ENCODE data around the gene ADCY7.

ADCY7 gene

GRCh38 chr16:50294955-50295354 lies 28.6 kb downstream of the ADCY7 start:
- TF ChIP-seq, protein P1, sequence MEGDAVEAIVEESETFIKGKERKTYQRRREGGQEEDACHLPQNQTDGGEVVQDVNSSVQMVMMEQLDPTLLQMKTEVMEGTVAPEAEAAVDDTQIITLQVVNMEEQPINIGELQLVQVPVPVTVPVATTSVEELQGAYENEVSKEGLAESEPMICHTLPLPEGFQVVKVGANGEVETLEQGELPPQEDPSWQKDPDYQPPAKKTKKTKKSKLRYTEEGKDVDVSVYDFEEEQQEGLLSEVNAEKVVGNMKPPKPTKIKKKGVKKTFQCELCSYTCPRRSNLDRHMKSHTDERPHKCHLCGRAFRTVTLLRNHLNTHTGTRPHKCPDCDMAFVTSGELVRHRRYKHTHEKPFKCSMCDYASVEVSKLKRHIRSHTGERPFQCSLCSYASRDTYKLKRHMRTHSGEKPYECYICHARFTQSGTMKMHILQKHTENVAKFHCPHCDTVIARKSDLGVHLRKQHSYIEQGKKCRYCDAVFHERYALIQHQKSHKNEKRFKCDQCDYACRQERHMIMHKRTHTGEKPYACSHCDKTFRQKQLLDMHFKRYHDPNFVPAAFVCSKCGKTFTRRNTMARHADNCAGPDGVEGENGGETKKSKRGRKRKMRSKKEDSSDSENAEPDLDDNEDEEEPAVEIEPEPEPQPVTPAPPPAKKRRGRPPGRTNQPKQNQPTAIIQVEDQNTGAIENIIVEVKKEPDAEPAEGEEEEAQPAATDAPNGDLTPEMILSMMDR (IDR thresholded peaks at IDR 0.05; ENCODE audit: borderline replicate concordance, insufficient read depth, low read depth, low read length): no peak
- H3K4me3 ChIP-seq (ENCODE audit: low read depth, low read length): no peak overlapping the region

GRCh38 chr16:50295541-50296132 lies 29.3 kb downstream of the ADCY7 start:
- no peak overlapping the region for H3K4me3 ChIP-seq (ENCODE audit: low read depth, low read length)
- TF ChIP-seq, protein P1 (IDR thresholded peaks at IDR 0.05; ENCODE audit: borderline replicate concordance, insufficient read depth, low read depth, low read length): no peak

DNA sequence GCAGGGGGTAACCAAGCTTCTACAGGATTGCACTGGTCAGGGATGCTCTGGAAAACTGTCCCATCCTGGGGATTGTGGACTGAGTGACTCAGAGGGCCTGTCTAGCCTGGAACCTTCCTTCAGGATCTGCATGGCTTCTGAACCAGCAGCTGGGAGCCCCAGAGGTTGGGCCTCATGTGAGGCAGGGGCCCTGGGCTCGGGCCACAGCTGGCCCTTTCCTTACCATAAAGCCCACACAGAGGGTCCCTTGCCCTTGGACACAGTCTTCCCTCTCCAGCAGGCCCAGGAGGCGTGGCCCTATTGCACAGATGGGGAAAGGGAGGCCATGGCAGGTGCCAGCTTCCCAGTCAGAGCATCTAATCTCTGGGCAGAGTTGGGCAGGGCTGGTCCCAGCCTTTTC lies 30.5 kb downstream of the ADCY7 start:
- TF ChIP-seq, protein P1 (IDR thresholded peaks at IDR 0.05; ENCODE audit: borderline replicate concordance, insufficient read depth, low read depth, low read length): no peak

GRCh38 chr16:50297301-50298074 lies 31.1 kb downstream of the ADCY7 start:
- TF ChIP-seq, protein P1 (IDR thresholded peaks at IDR 0.05; ENCODE audit: borderline replicate concordance, insufficient read depth, low read depth, low read length): no peak
- no peak overlapping the region for H3K4me3 ChIP-seq (ENCODE audit: low read depth, low read length)

More for the DNA sequence above, 30.5 kb downstream of the ADCY7 start:
- H3K4me3 ChIP-seq (ENCODE audit: low read depth, low read length): no peak overlapping the region

- no peak overlapping the region for H3K4me3 ChIP-seq (ENCODE audit: low read depth, low read length)
- TF ChIP-seq, protein P1 (IDR thresholded peaks at IDR 0.05; ENCODE audit: borderline replicate concordance, insufficient read depth, low read depth, low read length): no peak
These were observed 31.7 kb downstream of the ADCY7 start for GRCh38 chr16:50298075-50298460.

DNA sequence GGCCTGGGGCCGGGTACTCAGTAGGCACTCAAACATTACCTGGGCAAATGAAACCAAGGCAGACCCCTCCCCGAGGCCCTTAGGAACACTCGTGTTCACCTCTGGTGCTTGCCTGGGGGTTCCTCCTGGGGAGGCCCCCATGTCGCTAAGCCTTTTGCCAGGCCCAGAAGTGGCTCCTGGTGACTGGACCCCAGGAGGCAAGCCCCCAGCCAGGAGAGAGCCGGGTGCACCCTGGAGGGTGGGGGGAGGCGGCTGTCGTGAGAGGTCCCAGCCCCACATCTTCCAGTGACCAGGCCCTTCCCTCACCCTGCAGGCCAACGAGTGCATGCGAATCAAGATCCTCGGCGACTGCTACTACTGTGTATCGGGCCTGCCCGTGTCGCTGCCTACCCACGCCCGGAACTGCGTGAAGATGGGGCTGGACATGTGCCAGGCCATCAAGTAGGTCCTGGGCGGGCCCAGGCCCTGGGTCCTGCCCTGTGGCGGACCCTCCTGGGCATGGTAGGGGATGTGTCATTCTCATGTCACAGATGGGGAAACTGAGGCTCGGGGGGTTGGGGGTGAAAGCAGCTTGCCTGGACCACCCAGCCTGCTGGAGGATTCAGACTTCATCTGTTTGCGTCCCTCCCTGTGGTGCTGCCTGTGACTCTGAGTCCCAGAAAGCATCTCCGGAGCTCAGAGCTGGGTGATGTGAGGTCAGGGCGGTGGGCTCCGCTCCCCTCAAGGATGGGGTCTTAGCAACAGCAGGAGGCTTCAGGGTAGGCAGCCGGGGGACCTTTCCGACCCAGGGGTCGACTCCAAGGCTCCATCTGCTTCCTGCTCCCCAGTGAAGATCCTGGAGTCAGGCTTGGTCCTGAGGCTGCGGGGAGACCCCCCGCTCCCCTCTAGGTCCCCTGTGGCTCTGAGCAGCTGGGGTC lies 32.5 kb downstream of the ADCY7 start:
- TF ChIP-seq, protein P1 (IDR thresholded peaks at IDR 0.05; ENCODE audit: borderline replicate concordance, insufficient read depth, low read depth, low read length): no peak
- H3K4me3 ChIP-seq (ENCODE audit: low read depth, low read length): no peak overlapping the region

Measured in GM12875 (cell line).